SU-DHL-6 (cell line): ENCODE results near the gene NFKBIE.

ENCODE experiments used
- H2AFZ ChIP-seq: fragments of 200-600 bp; sonication (generic); 2 replicates; pipeline ENCODE4 v1.6.1; 2014; ENCODE audit warnings: low read depth, mild to moderate bottlenecking, moderate library complexity, mixed read lengths, antibody characterized with exemption, low read length; ENCODE audit not compliant: severe bottlenecking
- H3F3A ChIP-seq: fragments of 200-600 bp; shearing (Covaris generic); 2 replicates; pipeline ENCODE4 v1.6.0; 2016; ENCODE audit warnings: antibody characterized with exemption, mild to moderate bottlenecking; ENCODE audit not compliant: insufficient read depth
- H3K27ac ChIP-seq: fragments of 200-600 bp; sonication (generic); 2 replicates; pipeline ENCODE4 v1.5.1; 2016; ENCODE audit warnings: low read depth, mild to moderate bottlenecking, low read length, moderate library complexity, mixed read lengths
- H3K27me3 ChIP-seq: fragments of 200-600 bp; sonication (generic), shearing (Covaris generic); 2 replicates; pipeline ENCODE4 v1.6.0; 2014; ENCODE audit warnings: mild to moderate bottlenecking, low read length
- H3K36me3 ChIP-seq: fragments of 200-600 bp; sonication (generic); 2 replicates; pipeline ENCODE4 v1.6.1; 2014; ENCODE audit warnings: mild to moderate bottlenecking, low read length, mixed read lengths
- H3K4me2 ChIP-seq: fragments of 300-600, 200-600 bp; shearing (Covaris generic), sonication (generic); 2 replicates; pipeline ENCODE4 v1.6.0; 2014; ENCODE audit warnings: low read length, low read depth, mild to moderate bottlenecking; ENCODE audit not compliant: poor library complexity, severe bottlenecking
- H3K4me3 ChIP-seq: fragments of 200-600 bp; sonication (generic); 2 replicates; pipeline ENCODE4 v1.5.1; 2014; ENCODE audit warnings: antibody characterized with exemption, low read length, mild to moderate bottlenecking, mixed read lengths; ENCODE audit not compliant: insufficient read depth, poor library complexity, severe bottlenecking
- H3K79me2 ChIP-seq: fragments of 200-600 bp; sonication (generic); 2 replicates; pipeline ENCODE4 v1.6.1; 2014; ENCODE audit warnings: mild to moderate bottlenecking, low read length, moderate library complexity; ENCODE audit not compliant: insufficient read depth
- H3K9ac ChIP-seq: fragments of 200-600 bp; sonication (generic); 2 replicates; pipeline ENCODE4 v1.7.0; 2014; ENCODE audit warnings: mild to moderate bottlenecking, low read length
- H3K9me2 ChIP-seq: fragments of 200-600 bp; sonication (generic); replicated peaks from 2 replicates; pipeline ENCODE4 v1.6.1; 2014; ENCODE audit warnings: low read length; ENCODE audit not compliant: insufficient read depth
- H3K9me3 ChIP-seq: fragments of 200-600 bp; sonication (generic); 2 replicates; pipeline ENCODE4 v1.6.1; 2014; ENCODE audit warnings: low read length, mixed read lengths; ENCODE audit not compliant: insufficient read depth
- H4K20me1 ChIP-seq: fragments of 200-600 bp; sonication (generic); 2 replicates; pipeline ENCODE4 v1.6.1; 2014; ENCODE audit warnings: low read depth, mild to moderate bottlenecking, antibody characterized with exemption, low read length, moderate library complexity, mixed read lengths
- EZH2phosphoT487 ChIP-seq: fragments of 200-600 bp; sonication (generic), shearing (Covaris generic); conservative IDR thresholded peaks from 2 replicates; pipeline ENCODE4 v1.6.1; 2018; ENCODE audit warnings: mild to moderate bottlenecking, antibody characterized with exemption, low read length, moderate library complexity, mixed read lengths
- TF ChIP-seq, protein P1 (sequence below): fragments of 200-600 bp; sonication (generic); IDR thresholded peaks from one replicate; pipeline ENCODE4 v1.5.1; 2017; ENCODE audit warnings: antibody characterized with exemption, mild to moderate bottlenecking, low read length, moderate library complexity; ENCODE audit not compliant: insufficient read depth, poor library complexity, severe bottlenecking

NFKBIE gene

DNA sequence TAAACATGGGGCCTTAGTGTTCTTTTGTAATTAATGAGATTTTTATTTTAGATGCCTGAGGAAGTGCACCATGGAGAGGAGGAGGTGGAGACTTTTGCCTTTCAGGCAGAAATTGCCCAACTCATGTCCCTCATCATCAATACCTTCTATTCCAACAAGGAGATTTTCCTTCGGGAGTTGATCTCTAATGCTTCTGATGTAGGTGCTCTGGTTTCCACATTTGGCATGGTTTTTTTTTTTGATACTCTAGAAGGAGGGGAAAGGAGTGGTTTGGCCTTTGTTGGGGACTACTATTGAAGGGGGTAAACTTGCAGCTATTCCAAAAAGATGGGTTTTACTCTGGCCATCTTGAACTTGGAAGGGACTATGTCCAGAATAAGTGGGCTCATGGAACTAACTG, 16.8 kb downstream of the NFKBIE start:
- H3K9ac ChIP-seq: peak overlapping the region; percentile 90
- peaks cover 39% of the 10 kb centered on the region for H3K79me2 ChIP-seq
- peak overlapping the region; percentile 85 for H3K27ac ChIP-seq
- H3K27me3 ChIP-seq: no peaks in the 10 kb centered on the region
- no peak overlapping the region for H2AFZ ChIP-seq
- TF ChIP-seq, protein P1, sequence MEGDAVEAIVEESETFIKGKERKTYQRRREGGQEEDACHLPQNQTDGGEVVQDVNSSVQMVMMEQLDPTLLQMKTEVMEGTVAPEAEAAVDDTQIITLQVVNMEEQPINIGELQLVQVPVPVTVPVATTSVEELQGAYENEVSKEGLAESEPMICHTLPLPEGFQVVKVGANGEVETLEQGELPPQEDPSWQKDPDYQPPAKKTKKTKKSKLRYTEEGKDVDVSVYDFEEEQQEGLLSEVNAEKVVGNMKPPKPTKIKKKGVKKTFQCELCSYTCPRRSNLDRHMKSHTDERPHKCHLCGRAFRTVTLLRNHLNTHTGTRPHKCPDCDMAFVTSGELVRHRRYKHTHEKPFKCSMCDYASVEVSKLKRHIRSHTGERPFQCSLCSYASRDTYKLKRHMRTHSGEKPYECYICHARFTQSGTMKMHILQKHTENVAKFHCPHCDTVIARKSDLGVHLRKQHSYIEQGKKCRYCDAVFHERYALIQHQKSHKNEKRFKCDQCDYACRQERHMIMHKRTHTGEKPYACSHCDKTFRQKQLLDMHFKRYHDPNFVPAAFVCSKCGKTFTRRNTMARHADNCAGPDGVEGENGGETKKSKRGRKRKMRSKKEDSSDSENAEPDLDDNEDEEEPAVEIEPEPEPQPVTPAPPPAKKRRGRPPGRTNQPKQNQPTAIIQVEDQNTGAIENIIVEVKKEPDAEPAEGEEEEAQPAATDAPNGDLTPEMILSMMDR: no peak
- TF ChIP-seq EZH2phosphoT487: no peak
- no peaks in the 10 kb centered on the region for H3K9me2 ChIP-seq
- peak overlapping the region; percentile 74 for H3K4me2 ChIP-seq
- H3K36me3 ChIP-seq: peaks cover 49% of the 10 kb centered on the region
- no peaks in the 10 kb centered on the region for H3K9me3 ChIP-seq
- peak overlapping the region; percentile 96 for H3K4me3 ChIP-seq
- H4K20me1 ChIP-seq: peaks cover 50% of the 10 kb centered on the region
- H3F3A ChIP-seq: peaks cover 65% of the 10 kb centered on the region

DNA sequence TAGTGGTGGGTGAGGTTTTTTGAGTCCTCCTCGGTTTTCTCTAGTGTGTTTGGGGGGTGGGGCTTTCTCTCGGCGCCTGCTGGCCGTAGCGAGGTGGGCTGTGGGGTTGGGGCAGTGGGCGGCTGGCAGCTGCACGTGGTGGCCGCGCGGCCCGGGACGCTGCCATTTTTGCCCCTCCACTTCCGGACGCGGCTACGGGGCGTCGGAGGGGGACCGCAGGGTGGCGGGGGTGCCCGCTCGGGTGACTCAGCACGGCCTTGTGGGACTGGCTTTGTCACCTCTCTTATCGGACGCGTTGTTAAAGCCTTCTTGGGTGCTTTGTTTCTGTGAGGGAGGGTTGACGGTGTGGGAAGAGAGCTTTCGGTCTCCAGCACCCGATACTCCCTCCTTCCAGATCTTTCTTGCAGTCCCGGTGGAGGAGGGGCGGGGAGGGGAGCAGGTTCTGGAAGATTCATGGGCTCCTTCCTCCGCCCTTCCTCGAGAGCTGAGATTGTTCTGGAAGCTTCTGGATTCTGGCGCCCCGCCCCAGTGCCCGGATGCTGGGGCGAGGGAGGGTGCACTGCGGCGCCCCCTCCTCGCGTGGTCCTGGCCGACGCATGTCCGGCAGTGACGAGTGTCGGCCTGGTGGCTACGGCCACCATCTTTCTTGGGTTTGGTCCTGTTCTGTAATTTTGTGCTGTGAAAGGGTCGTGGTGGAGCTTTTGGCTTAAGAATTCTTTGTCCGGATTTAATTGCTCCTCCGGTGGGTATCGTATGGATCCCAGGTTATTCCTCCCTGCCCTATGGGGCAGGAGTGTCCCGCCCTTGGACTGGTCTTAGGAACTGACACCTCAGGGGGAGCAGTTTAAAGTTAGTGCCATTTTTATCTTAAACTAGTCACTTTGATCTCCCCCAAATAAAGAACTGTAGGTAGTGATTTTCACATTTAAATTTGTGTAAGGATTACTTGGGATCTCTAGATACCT, 17.7 kb downstream of the NFKBIE start:
- Histone ChIP-seq H3K9me3 (no peaks in the 10 kb centered on the region), H3K9me2 (no peaks in the 10 kb centered on the region), H3F3A (peaks cover 55% of the 10 kb centered on the region), H2AFZ (no peak overlapping the region), H3K27me3 (no peaks in the 10 kb centered on the region), H3K9ac (peak overlapping the region; percentile 90), H3K4me3 (peak overlapping the region; percentile 96), H4K20me1 (peaks cover 48% of the 10 kb centered on the region), H3K36me3 (peaks cover 46% of the 10 kb centered on the region), H3K4me2 (peak overlapping the region; percentile 74), H3K79me2 (peaks cover 39% of the 10 kb centered on the region), H3K27ac (peak overlapping the region; percentile 85)
- TF ChIP-seq, protein P1: no peak
- no peak for TF ChIP-seq EZH2phosphoT487

DNA sequence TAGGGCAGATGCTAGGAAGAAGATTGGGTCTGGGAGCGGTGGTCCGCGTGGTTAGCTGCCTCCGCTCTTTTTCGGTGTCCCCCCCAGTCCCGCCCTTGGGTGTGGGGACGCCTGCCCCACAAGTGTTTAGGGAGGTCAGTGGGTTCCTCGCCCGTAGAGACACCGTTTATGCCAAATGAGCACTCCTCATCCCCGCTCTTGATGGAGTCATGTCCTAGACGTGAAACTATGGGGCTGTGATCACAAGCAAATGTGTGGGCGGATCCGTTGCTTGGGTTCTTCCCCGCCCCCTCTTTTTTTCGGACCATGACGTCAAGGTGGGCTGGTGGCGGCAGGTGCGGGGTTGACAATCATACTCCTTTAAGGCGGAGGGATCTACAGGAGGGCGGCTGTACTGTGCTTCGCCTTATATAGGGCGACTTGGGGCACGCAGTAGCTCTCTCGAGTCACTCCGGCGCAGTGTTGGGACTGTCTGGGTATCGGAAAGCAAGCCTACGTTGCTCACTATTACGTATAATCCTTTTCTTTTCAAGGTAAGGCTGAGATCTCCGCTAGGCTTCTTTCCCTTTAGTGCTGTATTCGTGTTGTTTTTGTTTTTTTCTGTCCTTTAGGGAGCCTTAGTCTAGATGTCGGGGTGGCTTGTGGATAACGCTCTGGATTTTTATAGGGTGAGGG, 18.6 kb downstream of the NFKBIE start, which contains the start of gene HSP90AB1:
TSS of gene HSP90AB1 (plus strand) at position 439 of the 675 bp plus-strand sequence. CDS start 1,529 bp downstream, outside the sequence.
- Histone ChIP-seq H3F3A (peaks cover 51% of the 10 kb centered on the region), H3K36me3 (peaks cover 44% of the 10 kb centered on the region), H3K4me3 (peak within 1 kb of the TSS; percentile 96), H3K4me2 (peak within 1 kb of the TSS; percentile 74), H3K27me3 (no peaks in the 10 kb centered on the region), H3K9me3 (no peaks in the 10 kb centered on the region), H3K9me2 (no peaks in the 10 kb centered on the region), H3K27ac (peak within 1 kb of the TSS; percentile 85), H4K20me1 (peaks cover 44% of the 10 kb centered on the region), H3K79me2 (peaks cover 39% of the 10 kb centered on the region), H3K9ac (peak within 1 kb of the TSS; percentile 90), H2AFZ (peak within 1 kb of the TSS; percentile 80)
- TF ChIP-seq, protein P1: no peak
- no peak for TF ChIP-seq EZH2phosphoT487
